ENCODE data around the gene UNC5C.

- TF ChIP-seq PREB (CRISPR knock-in tag; IDR thresholded peaks at IDR 0.05; ENCODE audit: borderline replicate concordance) (no peak), USF2 (CRISPR knock-in tag; IDR thresholded peaks at IDR 0.05) (no peak), ESRRA (CRISPR knock-in tag; IDR thresholded peaks at IDR 0.05; ENCODE audit: borderline replicate concordance) (no peak), NR2C2 (CRISPR knock-in tag; IDR thresholded peaks at IDR 0.05) (no peak), FOXP4 (CRISPR knock-in tag; IDR thresholded peaks at IDR 0.05) (no peak), ELF4 (CRISPR knock-in tag; IDR thresholded peaks at IDR 0.05; ENCODE audit: low read depth) (no peak)
These were observed 205.5 kb downstream of the UNC5C start for GRCh38 chr4:95343235-95343634.
